ENCODE data around the gene PPM1N.
"Not testable (repeated sequence)": the region's sequence is repeated elsewhere in the genome, so short reads cannot be mapped to it uniquely, and the experiment has no call there.

PPM1N gene

DNA sequence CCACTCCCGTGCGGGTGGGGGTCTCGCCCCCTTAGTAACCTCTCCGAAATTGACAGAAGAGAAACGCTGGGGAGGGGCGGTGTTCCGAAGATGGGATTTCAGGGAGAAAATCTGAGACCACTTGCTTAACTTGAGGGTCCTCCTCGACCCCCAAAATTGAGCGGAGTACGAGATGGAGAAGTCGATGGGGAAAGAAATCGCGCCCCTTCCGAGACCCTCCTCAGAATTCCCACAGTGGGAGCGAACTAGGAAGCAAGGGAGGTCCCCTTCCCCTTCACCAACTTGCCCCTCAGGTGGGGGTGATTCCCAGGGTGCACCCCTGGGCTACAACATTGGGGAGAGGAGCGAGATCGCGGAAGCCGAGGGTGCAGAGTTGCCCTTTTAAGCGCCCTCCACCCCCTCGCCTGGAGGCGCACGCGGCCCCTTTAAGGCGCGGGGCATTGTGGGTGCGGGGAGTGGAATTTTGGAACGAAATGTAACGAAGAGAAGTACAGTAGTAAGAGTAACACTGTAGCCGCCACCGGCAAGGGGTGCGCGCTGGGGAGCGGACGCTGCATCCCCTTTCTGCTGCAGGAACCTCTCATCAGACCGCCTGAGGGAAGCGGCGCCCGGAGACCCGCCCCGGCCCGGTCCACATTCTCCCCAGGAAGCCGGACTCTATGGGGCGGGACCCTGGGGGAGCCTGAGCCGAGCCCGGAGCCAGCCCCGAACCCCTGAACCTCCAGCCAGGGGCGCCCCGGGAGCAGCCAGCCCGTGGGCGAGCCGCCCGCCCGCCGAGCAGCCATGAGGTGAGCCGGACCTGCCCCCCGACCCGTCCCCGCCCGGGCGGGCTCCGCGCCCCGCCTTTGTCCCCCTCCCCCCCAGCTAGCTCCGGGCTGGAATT is 9.0 kb downstream of the PPM1N start, which contains the start of gene VASP:
Gene VASP (plus strand): TSS at position 491 of the 883 bp plus-strand sequence. CDS start 293 bp downstream, at position 784.
- in situ Hi-C loops (cut with MboI; ENCODE audit: low sequenced_read_pairs): no loop called here

DNA sequence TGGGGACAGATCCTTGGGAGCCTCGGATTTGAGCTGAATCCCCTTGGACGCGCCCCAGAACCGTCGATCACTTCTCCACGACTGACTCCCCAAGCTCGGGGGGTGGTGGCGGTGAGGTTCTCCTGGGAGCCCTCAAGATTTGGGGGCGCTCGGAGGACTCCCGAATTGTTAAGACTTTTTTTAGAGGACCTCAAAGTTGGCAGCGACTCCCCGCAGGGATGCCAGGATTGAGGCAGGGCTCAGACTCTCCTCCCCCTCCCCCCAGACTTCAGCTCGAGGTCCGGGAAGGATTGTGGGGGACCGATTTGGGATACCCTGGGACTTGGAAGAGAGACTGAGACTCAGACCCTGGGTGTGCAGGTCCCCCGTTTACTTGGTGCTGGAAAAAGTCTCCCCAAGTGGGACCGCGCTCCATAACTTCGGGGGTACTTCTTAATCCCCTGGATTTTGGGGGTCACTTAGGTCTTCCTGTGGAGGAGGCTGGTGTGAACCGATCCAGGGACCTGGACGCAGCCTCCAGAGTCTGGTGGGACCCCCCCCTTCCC is 9.7 kb downstream of the PPM1N start:
- in situ Hi-C loops (cut with MboI; ENCODE audit: low sequenced_read_pairs): no loop called here

DNA sequence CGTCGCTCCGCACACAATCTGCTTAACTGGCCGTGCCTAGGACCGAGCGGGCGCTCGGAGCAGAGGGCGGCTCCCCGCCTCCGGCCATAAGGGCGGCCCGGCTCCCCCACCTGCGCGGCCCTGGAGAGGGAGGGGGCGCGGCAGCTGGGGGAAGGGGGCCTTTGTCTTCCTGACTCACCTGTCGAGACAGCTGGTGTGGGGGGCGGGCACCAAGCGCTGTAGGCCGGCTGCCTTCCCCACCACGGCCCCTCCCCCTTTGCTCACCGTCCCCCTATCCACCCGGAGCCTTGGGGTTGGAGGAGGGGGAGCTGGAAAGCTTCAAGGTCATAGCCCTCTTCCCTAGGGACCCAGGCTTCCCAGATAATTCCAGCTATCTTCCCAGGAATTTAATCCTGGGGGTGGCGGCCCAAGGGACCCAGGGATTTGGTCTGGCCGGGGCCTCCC is 10.2 kb downstream of the PPM1N start:
- in situ Hi-C loops (cut with MboI; ENCODE audit: low sequenced_read_pairs): no loop called here

DNA sequence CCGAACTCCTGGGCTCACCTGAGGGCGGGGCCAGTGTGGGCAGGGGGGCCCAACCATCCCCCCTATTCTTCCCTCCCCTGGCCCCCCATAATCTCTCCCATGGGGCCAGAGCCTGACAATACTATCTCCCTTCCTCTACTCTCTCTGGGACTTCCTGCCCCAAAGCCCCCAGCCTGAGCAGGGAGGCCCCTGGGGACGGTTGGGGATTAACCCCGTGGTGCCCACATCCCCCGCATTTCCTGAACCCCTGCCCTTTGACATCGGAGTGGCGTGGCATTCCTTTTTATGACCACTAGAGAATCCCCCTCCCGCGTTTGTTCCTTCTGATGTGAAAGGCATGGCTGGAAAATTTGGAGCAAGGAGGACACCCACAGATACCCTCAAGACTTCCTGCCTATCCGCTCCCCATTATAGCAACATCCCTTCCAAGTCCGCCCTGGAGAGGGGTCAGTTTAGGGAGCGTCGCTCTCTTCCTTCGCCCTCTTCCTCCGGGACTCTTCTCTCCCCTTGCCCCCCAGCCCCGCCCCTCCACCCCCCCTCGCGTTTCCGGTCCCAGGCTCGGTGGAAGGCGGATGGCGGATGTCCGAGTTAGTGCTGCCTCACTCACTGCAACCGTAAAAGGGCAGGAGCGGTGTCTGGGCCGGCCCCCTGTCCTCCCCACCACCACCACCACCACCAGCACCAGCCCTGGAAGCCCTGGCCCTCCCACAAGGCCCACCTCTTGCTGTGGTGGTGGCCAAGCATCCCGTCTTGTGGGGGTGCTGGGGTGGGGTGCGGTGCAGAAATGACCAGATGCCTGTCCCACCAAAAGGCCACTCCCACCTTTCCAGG is 10.8 kb downstream of the PPM1N start:
- in situ Hi-C loops (cut with MboI; ENCODE audit: low sequenced_read_pairs): no loop called here

DNA sequence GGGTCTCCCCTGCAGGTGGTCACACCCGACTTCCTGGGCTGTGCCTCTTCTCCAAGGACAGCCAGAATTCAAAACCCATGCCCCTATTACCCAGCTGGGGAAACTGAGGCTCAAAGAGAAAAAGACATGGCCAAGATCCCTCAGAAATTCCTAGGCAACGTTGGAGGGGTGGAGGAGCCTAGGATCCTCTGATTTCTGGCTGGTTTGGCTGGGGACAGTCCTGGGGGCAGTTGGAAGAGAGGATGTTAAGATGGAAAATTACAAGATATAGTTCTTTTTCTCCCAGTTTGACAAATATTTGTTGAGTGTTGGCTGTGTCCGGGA is 11.4 kb downstream of the PPM1N start:
- in situ Hi-C loops (cut with MboI; ENCODE audit: low sequenced_read_pairs): no loop called here

DNA sequence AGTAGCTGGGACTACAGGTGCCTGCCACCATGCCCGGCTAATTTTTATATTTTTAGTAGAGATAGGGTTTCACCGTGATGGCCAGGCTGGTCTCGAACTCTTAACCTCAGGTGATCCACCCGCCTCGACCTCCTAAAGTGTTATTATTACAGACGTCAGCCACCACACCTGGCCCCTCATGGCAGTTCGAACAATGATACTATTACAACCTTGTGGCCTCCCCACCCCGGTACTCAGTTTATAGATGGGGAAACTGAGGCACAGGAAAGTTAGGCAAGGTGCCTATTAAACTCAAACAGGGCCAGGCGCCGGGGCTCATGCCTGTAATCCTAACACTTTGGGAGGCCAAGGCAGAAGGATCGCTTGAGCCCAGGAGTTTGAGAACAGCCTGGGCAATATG is 12.1 kb downstream of the PPM1N start:
- in situ Hi-C loops (cut with MboI; ENCODE audit: low sequenced_read_pairs): not testable (repeated sequence)

DNA sequence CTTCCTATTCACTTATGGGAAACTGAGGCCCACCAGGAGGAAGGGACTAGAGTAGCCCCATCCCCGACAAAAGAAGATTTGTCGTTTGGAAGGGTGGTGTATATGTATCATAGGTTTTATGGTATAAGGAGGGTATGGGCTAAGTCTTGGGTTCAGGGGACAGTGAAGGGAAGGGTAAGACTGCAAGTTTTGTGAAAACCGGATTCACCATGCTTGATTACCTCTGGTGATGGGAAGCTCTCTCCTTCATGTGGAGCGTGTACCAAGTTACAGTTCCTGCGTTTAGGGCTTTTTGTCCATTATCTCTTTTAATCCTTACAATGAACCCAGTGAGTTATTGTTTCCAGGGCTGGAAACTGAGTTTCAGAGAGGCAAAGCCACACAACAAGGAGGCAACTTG is 12.8 kb downstream of the PPM1N start:
- in situ Hi-C loops (cut with MboI; ENCODE audit: low sequenced_read_pairs): no loop called here

DNA sequence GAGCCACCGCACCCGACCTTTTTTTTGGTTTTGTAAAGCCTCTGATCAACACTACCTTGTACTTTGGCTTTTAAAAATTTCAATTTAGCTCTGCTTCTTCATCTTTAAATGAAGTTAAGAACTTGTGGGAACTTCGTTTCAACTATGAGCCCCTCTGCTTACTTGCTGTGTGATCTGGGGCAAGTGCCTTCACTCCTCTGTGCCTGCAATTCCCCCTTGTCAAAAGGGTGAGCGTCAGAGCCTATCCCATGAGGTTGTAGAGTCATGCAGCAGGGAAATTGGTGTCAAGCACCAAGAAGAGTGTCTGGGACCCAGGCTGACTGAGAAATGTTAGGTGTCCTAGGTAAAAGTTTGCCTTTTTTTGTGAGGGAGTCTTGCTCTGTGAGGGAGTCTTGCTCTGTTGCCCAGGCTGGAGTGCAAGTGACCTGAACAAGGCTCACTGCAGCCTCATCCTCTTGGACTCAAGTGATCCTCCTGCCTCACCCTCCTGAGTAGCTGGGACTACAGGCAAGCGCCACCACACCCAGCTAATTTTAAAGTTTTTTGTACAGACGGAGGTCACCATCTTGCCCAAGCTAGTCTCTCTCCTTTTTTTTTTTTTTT is 14.7 kb downstream of the PPM1N start:
- in situ Hi-C loops (cut with MboI; ENCODE audit: low sequenced_read_pairs): no loop called here

DNA sequence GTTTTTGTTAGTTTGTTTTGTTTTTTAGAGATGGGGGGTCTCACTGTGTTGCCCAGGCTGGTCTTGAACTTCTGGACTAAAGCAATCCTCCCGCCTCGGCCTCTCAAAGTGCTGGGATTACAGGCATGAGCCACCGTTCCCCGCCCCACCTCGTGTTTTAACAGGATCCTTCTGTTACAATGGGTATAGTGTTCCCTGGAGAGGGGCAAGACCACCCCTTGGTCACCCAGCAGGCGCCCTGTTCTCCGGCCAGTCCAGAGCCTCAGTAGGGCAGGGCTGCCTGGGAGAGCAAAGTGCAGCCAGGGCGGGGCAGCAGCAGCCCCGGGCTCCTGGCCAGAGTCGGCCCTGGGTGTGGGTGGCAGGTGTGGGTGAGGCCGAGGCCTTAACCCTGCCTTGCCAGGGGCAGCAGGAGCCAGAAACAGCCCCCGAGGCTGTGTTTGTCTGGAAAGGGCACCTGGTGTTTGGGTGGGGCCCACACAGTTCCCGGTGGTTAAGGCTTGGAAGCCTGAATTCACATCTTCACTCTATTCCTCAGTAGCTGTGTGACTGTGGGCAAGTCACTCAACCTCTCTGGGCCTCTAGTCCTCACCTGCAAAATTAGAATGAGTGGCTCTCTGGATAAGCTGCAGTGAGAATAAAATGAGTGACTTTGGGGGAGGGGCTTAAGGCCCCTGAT is 16.3 kb downstream of the PPM1N start:
- in situ Hi-C loops (cut with MboI; ENCODE audit: low sequenced_read_pairs): no loop called here

DNA sequence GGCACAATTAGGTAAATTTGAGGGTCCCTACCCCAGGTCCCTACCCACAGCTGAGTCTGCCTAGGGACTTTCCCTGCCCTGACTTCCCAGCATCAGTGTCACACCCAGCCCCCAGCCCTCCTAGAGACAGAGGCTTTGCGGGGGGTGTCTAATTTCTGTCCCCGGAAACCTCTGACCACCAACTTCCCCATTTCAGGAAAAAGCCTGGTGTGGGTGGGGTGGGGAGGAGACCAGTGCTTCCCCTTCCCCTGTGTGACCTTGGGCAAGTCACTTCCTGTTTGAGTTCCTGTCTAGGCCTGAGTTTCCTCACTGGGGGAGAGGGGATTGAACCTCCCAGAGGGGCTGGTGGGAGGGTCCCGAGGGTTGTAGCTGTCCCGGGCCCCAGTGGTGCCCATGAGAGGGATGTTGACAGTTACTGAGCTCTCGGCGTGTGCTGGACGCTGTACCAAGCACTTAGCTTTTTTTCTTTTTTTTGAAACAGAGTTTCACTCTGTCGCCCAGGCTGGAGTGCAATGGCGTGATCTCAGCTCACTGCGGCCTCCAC is 16.9 kb downstream of the PPM1N start:
- in situ Hi-C loops (cut with MboI; ENCODE audit: low sequenced_read_pairs): no loop called here

DNA sequence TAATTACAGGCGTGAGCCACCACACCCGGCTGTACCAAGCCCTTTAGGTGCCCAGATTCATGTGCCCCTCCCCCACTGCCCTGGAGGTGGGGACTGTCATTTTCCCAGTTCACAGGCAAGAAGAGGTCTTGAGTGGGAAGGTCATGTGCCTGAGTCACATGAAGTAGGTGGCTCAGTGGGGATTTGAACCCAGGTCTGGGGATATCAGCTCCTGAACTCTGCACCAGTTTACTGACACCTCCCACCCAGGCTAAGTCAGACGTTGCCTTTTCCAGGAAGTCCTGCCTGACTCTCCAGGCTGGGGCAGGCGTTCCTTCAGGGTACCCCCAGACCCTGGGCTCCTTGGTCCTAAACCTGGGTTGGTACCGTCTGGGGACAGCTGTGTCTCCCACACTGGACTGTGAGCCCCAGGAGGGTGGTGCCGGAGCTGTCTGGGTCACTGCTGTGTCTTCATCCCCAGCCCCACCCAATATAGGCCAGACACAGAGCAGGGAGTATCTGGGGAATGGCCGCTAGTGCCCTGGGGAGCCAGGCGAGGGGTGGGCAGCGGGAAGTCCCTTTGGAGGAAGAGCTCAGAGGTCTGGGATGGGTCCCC is 17.7 kb downstream of the PPM1N start:
- in situ Hi-C loops (cut with MboI; ENCODE audit: low sequenced_read_pairs): no loop called here

DNA sequence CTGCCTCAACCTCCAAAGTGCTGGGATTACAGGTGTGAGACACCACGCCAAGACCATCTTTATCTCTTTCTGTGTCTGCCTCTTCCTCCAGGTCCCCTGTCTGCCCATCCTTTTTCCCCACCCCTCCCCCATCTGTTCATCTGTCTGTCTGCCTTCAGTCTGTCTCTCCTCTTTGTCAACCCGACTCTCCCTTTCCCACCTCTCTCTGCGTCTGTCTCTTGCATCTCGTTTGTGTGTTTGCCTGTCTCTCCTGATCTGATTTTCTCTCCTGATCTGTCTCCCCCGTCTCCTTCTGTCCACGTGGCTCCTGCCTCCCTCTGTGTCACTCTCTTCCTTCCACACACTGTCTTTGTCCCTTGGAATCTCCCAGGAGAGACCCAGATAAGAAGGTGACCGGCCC is 19.0 kb downstream of the PPM1N start:
- in situ Hi-C loops (cut with MboI; ENCODE audit: low sequenced_read_pairs): no loop called here

DNA sequence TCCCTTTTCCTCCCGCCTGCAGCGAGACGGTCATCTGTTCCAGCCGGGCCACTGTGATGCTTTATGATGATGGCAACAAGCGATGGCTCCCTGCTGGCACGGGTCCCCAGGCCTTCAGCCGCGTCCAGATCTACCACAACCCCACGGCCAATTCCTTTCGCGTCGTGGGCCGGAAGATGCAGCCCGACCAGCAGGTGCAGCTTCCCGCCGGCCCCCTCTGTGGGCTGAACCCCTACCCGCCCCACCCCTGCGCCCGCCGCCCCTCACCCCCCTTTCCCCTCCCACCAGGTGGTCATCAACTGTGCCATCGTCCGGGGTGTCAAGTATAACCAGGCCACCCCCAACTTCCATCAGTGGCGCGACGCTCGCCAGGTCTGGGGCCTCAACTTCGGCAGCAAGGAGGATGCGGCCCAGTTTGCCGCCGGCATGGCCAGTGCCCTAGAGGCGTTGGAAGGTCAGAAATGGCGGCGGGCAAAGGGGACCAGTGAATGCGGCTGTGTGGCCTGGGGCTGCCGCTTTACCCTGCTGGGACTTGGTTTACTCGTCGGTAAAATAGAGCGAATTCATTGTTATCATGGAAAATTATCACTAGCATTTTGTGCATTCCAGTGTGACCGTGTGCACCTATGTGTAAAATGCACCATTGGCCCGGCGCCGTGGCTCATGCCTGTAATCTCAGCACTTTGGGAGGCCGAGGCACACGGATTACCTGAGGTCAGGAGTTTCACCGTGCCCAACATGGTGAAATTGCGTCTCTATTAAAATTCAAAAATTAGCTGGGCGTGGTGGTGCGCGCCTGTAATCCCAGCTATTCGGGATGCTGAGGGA is 19.6 kb downstream of the PPM1N start:
- in situ Hi-C loops (cut with MboI; ENCODE audit: low sequenced_read_pairs): no loop called here

DNA sequence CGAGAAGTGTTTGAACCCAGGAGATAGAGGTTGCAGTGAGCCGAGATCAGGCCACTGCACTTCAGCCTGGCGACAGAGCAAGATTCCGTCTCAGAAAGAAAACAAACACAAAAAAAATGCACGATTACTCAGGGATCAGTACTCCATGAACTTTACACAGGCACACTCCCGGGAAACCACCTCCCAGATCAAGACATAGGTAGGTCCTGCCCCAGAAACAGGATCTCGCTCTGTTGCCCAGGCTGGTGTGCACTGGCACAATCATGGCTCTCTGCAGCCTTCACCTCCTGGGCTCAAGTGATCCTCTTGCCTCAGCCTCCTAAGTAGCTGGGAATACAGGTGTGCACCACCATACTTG is 20.2 kb downstream of the PPM1N start:
- in situ Hi-C loops (cut with MboI; ENCODE audit: low sequenced_read_pairs): no loop called here

DNA sequence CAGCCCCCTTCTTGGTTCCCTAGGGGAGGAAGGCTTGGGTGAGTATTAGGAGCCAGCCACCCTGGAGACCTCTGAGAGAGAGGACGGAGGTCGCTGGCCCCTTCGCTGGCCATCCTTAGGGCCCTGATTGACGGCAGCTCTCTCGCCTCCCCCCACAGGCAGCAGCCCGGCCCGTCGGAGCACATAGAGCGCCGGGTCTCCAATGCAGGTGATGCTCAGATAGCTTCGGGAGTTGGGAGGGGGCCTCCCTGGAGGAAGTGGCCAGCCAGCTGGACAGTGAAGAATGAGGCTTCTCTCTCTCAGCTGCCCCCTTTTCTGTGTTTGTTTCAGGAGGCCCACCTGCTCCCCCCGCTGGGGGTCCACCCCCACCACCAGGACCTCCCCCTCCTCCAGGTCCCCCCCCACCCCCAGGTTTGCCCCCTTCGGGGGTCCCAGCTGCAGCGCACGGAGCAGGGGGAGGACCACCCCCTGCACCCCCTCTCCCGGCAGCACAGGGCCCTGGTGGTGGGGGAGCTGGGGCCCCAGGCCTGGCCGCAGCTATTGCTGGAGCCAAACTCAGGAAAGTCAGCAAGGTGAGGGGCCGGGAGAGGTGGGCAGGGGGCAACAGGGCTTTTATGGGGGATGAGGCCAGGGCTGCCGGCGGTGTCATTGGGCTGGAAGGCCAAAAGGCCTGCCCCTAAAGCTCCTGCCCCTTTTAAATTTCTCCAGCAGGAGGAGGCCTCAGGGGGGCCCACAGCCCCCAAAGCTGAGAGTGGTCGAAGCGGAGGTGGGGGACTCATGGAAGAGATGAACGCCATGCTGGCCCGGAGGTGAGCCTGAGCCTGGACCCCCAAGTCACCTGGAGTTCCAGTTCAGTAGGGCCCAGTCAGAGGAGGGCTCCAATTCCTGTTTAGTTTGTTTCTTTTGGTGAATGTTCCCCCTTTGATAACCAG is 24.0 kb downstream of the PPM1N start:
- in situ Hi-C loops (cut with MboI; ENCODE audit: low sequenced_read_pairs): no loop called here

DNA sequence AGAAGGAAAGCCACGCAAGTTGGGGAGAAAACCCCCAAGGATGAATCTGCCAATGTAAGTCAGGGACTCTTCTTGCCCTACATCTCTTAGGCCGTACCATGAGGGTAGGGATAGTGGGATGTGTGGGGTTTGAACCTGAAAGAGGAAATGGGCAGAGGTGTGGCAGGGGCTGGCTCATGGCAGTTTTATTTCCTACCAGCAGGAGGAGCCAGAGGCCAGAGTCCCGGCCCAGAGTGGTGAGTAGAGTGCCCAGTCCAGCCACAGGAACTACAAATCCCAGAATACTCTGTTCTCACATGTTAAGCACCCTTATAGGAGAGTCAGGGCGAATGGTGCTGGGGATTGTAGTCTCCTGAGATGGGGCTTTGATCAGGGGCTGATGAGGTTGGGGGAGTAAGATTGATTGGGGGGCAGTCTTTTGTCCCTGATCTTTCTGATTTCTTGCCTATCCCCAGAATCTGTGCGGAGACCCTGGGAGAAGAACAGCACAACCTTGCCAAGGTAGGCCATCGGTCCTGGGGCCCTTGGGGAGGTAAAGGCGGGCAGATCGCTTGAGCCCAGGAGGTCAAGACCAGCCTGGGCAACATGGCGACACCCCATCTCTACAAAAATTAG is 25.5 kb downstream of the PPM1N start:
- in situ Hi-C loops (cut with MboI; ENCODE audit: low sequenced_read_pairs): no loop called here

DNA sequence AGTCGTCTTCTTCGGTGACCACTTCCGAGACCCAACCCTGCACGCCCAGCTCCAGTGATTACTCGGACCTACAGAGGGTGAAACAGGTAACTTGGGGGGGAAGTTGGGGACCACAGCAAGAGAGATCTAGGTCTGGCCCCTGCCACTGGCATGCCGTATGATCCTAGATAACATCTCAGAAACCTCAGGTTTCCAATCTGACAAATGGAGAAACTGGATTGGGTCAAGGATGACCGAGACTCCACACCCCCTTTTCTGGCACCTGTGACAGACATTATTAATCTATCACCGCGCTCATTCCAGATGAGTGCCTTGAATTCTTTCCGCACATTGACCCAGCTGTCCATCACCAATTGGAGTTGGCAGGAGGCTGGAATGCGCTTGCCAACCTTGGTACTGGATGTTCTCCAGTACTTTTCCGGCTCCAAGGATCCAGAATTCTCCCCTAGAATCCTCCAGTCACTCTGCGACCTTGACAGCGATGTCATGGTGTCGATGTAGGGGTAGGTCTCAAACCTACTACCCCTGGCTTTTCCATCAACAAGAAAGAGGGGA is 26.4 kb downstream of the PPM1N start:
- in situ Hi-C loops (cut with MboI; ENCODE audit: low sequenced_read_pairs): no loop called here

DNA sequence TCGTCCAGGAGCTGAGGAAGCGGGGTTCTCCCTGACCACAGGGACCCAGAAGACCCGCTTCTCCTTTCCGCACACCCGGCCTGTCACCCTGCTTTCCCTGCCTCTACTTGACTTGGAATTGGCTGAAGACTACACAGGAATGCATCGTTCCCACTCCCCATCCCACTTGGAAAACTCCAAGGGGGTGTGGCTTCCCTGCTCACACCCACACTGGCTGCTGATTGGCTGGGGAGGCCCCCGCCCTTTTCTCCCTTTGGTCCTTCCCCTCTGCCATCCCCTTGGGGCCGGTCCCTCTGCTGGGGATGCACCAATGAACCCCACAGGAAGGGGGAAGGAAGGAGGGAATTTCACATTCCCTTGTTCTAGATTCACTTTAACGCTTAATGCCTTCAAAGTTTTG is 27.9 kb downstream of the PPM1N start:
- in situ Hi-C loops (cut with MboI; ENCODE audit: low sequenced_read_pairs): no loop called here

All from HL-60/S4 treated with phorbol 12-myristate 13-acetate at 8.2 ng/mL for 4 days and 3 days (cell line).